Endothelial cell of umbilical vein (primary cell): ENCODE data around the gene SELENOH.

Experiments
- EZH2 ChIP-seq: IDR thresholded peaks from 2 replicates; pipeline ENCODE4 v1.6.1; 2012; ENCODE audit warnings: borderline replicate concordance, low read depth, mild to moderate bottlenecking, moderate library complexity, low read length, inconsistent platforms; ENCODE audit not compliant: severe bottlenecking
- GATA2 ChIP-seq: IDR thresholded peaks from 2 replicates; pipeline ENCODE4 v1.7.0; 2011; ENCODE audit warnings: low read depth, mild to moderate bottlenecking, moderate library complexity, mixed read lengths, low read length; ENCODE audit not compliant: insufficient read length, insufficient read depth
- JUN ChIP-seq: IDR thresholded peaks from 2 replicates; pipeline ENCODE4 v1.6.1; 2011; ENCODE audit warnings: borderline replicate concordance, low read depth; ENCODE audit not compliant: insufficient read length, insufficient read depth
- POLR2A ChIP-seq: IDR thresholded peaks from 2 replicates; pipeline ENCODE4 v1.6.1; 2012; ENCODE audit warnings: low read depth, mild to moderate bottlenecking, control low read depth, low read length
- POLR2AphosphoS5 ChIP-seq: IDR thresholded peaks from 2 replicates; pipeline ENCODE4 v1.6.1; 2012; ENCODE audit warnings: low read depth, mild to moderate bottlenecking, control low read depth, low read length, moderate library complexity; ENCODE audit not compliant: insufficient read depth
- TF ChIP-seq, protein P1 (sequence below), 2 donors: IDR thresholded peaks; 1 replicate in 1 of 2; 2 replicates in 1 of 2; pipeline ENCODE4 v1.5.1; 2011; ENCODE audit warnings: low read length in 2 of 2, mild to moderate bottlenecking in 2 of 2, moderate library complexity in 2 of 2, control low read depth in 1 of 2, inconsistent platforms in 1 of 2, low read depth in 1 of 2; ENCODE audit not compliant: insufficient read depth in 1 of 2; ENCODE audit errors: extremely low read depth in 1 of 2

DNA sequence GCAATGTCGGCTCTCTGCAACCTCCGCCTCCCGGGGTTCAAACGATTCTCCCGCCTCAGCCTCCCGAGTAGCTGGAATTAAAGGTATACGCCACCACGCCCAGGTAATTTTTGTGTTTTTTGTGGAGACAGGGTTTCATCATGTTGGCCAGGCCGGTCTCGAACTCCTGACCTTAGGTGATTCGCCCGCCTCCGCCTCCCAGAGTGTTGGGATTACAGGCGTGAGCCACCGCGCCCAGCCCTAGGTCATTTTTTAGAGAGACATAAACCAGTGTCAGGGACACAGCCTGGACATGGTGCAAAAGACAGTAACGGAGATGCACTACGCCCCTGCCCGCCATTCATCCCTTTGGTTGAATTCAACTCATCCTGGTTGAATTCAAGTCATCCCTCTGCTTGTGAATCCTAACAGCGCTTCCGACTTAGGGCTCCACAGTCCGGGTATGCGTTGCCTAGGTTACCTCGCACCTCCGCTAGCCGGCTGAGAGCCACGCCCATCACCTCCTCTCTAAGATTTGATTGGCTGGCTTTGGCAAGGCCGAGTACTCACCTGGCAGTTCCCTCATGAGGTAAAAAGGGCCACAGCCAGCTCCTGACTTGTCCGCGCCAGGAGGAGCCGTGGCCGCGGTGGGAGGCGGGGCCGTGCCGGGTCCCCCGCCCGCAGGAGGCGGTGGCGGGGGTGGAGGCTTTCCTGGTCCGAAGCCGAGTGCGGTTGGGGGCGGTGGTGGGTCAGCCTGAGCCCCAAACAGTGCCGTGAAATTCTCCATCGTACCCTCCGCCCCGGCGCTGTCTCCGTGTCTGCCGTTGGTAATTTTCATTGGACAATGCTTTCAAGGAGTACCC lies 29.7 kb upstream of the SELENOH start, which contains the start of gene MED19:
- TF ChIP-seq, protein P1, sequence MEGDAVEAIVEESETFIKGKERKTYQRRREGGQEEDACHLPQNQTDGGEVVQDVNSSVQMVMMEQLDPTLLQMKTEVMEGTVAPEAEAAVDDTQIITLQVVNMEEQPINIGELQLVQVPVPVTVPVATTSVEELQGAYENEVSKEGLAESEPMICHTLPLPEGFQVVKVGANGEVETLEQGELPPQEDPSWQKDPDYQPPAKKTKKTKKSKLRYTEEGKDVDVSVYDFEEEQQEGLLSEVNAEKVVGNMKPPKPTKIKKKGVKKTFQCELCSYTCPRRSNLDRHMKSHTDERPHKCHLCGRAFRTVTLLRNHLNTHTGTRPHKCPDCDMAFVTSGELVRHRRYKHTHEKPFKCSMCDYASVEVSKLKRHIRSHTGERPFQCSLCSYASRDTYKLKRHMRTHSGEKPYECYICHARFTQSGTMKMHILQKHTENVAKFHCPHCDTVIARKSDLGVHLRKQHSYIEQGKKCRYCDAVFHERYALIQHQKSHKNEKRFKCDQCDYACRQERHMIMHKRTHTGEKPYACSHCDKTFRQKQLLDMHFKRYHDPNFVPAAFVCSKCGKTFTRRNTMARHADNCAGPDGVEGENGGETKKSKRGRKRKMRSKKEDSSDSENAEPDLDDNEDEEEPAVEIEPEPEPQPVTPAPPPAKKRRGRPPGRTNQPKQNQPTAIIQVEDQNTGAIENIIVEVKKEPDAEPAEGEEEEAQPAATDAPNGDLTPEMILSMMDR (IDR thresholded peaks at IDR 0.05; ENCODE audit: extremely low read depth in 1 of 2, insufficient read depth in 1 of 2, low read depth in 1 of 2, low read length in 2 of 2) = no peak
- TF ChIP-seq POLR2A (peak; percentile 49), POLR2AphosphoS5 (peak; percentile 23), EZH2 (no peak), JUN (no peak), GATA2 (no peak)
